ENCODE data around the gene PNMA8C.

PNMA8C gene

DNA sequence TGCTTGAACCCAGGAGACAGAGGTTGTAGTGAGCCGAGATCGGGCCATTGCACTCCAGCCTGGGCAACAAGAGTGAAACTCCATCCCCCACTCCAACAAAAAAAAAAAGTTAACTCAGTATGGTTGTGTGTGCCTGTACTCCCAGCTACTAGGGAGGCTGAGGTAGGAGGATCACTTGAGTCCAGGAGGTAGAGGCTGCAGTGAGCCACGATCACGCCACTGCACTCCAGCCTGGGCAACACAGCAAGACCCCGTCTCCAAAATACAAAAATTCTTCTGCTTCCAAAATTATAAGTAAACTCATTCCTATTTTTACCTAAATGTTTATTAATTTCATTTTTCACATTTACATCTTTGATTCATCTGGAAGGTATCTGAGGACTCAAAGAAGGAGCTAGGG, 28.2 kb upstream of the PNMA8C start:
- DNase-seq (ENCODE audit: low spot score): no peak
- no peak overlapping the region for H3K4me3 ChIP-seq
- H3K27ac ChIP-seq: no peak overlapping the region
- TF ChIP-seq, protein P1, sequence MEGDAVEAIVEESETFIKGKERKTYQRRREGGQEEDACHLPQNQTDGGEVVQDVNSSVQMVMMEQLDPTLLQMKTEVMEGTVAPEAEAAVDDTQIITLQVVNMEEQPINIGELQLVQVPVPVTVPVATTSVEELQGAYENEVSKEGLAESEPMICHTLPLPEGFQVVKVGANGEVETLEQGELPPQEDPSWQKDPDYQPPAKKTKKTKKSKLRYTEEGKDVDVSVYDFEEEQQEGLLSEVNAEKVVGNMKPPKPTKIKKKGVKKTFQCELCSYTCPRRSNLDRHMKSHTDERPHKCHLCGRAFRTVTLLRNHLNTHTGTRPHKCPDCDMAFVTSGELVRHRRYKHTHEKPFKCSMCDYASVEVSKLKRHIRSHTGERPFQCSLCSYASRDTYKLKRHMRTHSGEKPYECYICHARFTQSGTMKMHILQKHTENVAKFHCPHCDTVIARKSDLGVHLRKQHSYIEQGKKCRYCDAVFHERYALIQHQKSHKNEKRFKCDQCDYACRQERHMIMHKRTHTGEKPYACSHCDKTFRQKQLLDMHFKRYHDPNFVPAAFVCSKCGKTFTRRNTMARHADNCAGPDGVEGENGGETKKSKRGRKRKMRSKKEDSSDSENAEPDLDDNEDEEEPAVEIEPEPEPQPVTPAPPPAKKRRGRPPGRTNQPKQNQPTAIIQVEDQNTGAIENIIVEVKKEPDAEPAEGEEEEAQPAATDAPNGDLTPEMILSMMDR (IDR thresholded peaks at IDR 0.05): no peak

DNA sequence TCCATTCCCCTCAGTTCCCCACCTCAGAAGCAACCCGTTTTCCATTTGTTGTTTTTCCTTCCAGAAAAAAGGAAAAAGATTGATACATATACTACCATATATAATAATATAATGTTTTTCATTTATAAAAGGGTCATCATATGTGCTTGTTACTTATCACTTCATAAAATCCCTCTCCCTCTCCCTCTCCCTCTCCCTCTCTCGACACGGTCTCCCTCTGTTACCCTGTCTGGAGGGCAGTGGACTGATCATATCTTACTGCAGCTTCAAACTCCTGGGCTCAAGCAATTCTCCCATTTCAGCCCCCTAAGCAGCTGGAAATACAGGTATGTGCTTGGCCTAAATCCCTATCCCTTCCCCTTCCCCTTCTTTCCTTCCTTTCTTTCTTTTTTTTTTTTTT, 25.5 kb upstream of the PNMA8C start:
- Histone ChIP-seq H3K4me3 (no peak overlapping the region), H3K27ac (no peak overlapping the region)
- no peak for DNase-seq (ENCODE audit: low spot score)
- TF ChIP-seq, protein P1 (IDR thresholded peaks at IDR 0.05): no peak

DNA sequence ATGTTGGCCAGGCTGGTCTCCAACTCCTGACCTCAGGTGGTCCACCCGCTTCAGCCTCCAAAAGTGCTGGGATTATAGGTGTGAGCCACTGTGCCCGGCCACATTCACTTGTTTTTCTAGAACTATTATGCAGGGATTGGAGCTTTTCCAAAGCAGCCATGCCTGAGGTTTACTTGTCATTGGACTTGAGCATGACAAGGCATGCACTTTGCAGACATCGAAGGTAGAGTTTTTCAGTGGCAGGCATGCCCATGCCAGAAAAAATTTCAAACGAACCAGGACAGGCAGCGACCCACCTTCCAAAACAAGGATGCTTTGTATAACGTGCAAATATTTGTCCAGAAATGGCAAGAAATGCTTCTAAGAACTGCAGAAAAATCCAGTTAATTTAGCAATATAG, 24.9 kb upstream of the PNMA8C start:
- TF ChIP-seq, protein P1 (IDR thresholded peaks at IDR 0.05): no peak
- DNase-seq (ENCODE audit: low spot score): no peak
- Histone ChIP-seq H3K4me3 (no peak overlapping the region), H3K27ac (no peak overlapping the region)

DNA sequence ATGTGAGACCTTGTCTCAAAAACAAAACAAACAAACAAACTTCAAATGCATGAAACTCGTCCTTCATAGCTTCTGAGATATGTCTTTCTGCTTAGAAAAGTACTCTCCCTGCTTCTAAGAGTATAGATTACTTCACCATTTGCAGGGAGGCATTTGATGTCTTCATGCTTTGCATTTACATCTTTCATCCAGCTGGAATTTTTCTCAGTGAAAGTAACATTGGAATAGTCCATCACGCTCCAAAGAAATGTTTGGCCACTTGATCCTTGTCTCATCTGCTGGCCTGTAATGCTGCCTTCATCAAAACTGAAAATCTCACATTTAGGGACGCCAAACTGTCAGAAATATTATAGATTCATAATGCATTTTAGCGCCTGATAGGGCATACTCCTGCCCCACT, 23.4 kb upstream of the PNMA8C start:
- no peak for DNase-seq (ENCODE audit: low spot score)
- Histone ChIP-seq H3K27ac (peak overlapping the region; percentile 67 to 77), H3K4me3 (no peak overlapping the region)
- TF ChIP-seq, protein P1 (IDR thresholded peaks at IDR 0.05): no peak

DNA sequence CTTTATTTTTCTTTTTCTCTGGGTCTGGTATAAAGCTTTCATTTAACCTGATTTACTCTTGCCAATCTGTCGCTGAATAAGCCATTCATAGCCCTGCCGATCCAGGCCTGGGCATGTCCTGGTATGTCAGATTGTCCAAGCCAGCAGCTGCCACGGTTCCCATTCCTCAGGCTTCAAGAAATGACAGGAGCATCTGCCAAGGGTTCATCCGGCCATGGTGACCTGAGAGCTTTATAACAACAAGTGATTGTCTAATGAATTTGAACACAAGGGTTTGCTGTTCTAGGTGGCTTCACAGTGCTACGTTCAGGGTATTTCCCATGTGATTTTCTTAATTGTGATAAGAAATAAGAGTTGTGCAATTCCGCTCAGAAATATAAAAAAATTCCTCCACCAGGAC, 22.6 kb upstream of the PNMA8C start:
- peak overlapping the region; percentile 67 to 77 for H3K27ac ChIP-seq
- no peak for DNase-seq (ENCODE audit: low spot score)
- H3K4me3 ChIP-seq: no peak overlapping the region
- TF ChIP-seq, protein P1 (IDR thresholded peaks at IDR 0.05): no peak

DNA sequence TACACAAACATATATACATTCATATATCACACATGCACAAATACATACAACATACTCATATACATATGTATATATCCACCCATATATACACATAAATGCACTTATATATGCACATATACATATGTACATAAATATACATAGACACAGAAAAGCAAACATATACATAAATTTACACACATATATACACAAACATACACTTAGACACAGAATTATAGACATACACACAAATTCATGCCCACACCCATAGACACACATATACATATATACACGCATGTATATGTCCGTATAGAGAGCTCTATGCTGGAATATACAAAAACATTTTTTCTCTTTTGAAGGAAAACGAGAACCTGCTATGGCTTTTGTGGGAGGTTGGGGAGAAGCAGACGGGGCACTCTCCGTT, 22.0 kb upstream of the PNMA8C start:
- H3K4me3 ChIP-seq: no peak overlapping the region
- TF ChIP-seq, protein P1 (IDR thresholded peaks at IDR 0.05): no peak
- no peak for DNase-seq (ENCODE audit: low spot score)
- peak overlapping the region; percentile 67 to 77 for H3K27ac ChIP-seq

DNA sequence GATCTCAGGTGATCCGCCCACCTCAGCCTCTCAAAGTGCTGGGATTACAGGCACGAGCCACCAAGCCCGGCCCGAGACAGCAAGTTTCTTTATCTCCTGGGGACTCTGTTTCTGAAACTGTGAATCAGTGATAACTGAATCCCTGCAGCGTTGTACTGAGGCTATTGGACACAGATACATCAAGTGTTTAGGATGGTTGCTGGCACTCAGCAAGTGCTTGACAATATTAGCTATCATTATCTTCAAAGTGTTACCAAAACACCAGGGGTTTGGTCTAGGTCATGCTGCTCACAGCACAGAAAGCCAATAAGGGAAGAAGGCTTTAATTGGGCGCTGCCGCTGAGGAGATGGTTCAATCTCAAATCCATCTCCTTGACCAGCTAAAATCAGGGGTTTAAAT, 20.5 kb upstream of the PNMA8C start:
- Histone ChIP-seq H3K4me3 (no peak overlapping the region), H3K27ac (peak overlapping the region; percentile 24 to 67)
- TF ChIP-seq, protein P1 (IDR thresholded peaks at IDR 0.05): no peak
- no peak for DNase-seq (ENCODE audit: low spot score)

Measured in coronary artery (tissue), 2 donors.